ENCODE measurements around the gene APPL2. TPM values are rescaled to one million over a fixed set of nuclear protein-coding genes. Genes with fewer than 3 reads are reported as not detected.

APPL2 gene
- total and polyA plus RNA-seq, 2 of the 13 experiments (the other 11 are each of a cell fraction or from before 2014, with no cell fraction given): 9.9 to 11.1 TPM

- no peak overlapping the region for H3K9ac ChIP-seq (ENCODE audit: insufficient read depth, low read depth, low read length)
- H3K79me2 ChIP-seq (ENCODE audit: insufficient read depth, low read length): no peaks in the 10 kb centered on the region
- in situ Hi-C loops (cut with HindIII; ENCODE audit: extremely low pct_ligation_motif_present, low pct_unique_long_range_greater_than_20kb): no loop called here
- no peaks in the 10 kb centered on the region for H3K36me3 ChIP-seq (replicated peaks in 1 of 2; ENCODE audit: control insufficient read depth in 1 of 2, insufficient read depth in 2 of 2, low read length in 2 of 2)
- BruUV-seq (replicated peaks): no TSS peak
- no peak overlapping the region for H3K27ac ChIP-seq (ENCODE audit: extremely low read length, insufficient read depth, low read length)
- no peak for TF ChIP-seq GMEB2 (CRISPR knock-in tag; IDR thresholded peaks at IDR 0.05; ENCODE audit: low read depth)
- POLR2A ChIA-PET: no interaction called here
- ATAC-seq: no peak
- H2AFZ ChIP-seq (ENCODE audit: low read length): no peak overlapping the region
- no peaks in the 10 kb centered on the region for H4K20me1 ChIP-seq (ENCODE audit: insufficient read depth, low read length)
- H3K4me2 ChIP-seq (ENCODE audit: low read depth, low read length): no peak overlapping the region
- no peaks in the 10 kb centered on the region for H3K9me3 ChIP-seq (ENCODE audit: low read length)
- WGBS (ENCODE audit: low lambda C conversion rate): 38% methylated on average over 1 of the region's 1 CpG
- FAIRE-seq: no peak
- H3K27me3 ChIP-seq (ENCODE audit: control insufficient read depth in 1 of 2, insufficient read depth in 2 of 2, low read length in 2 of 2): no peaks in the 10 kb centered on the region
- no peaks in the 10 kb centered on the region for H3K4me1 ChIP-seq (ENCODE audit: insufficient read depth, low read length)
- no peak overlapping the region for H3K4me3 ChIP-seq (replicated peaks in 1 of 3; ENCODE audit: insufficient read depth in 1 of 3, low read depth in 2 of 3, low read length in 3 of 3)
- intact Hi-C loops (cut with micrococcal nuclease; ENCODE audit: unreplicated experiment): no loop called here
- CTCF ChIA-PET (ENCODE audit: low intra/inter-chr PET ratio, low total read pairs): no interaction called here
- DNase-seq (ENCODE audit: low spot score): no peak
Observed at GRCh38 chr12:105271364-105271763, 35.4 kb upstream of the APPL2 start.

- H3K27me3 ChIP-seq (ENCODE audit: control insufficient read depth in 1 of 2, insufficient read depth in 2 of 2, low read length in 2 of 2): no peaks in the 10 kb centered on the region
- ATAC-seq: no peak
- WGBS (ENCODE audit: low lambda C conversion rate): 8% methylated on average over 4 of the region's 4 CpGs
Observed at GRCh38 chr12:105270671-105271255, 34.8 kb upstream of the APPL2 start.

More at GRCh38 chr12:105270671-105271255, 34.8 kb upstream of the APPL2 start:
- H3K79me2 ChIP-seq (ENCODE audit: insufficient read depth, low read length): no peaks in the 10 kb centered on the region
- DNase-seq (ENCODE audit: low spot score) (no peak), FAIRE-seq (no peak)
- no peak overlapping the region for H2AFZ ChIP-seq (ENCODE audit: low read length)
- no peak for TF ChIP-seq ZNF18 (CRISPR knock-in tag; IDR thresholded peaks at IDR 0.05; ENCODE audit: insufficient replicate concordance)
- no peak for TF ChIP-seq ZBTB37 (CRISPR knock-in tag; IDR thresholded peaks at IDR 0.05)
- TF ChIP-seq ZFP82 (CRISPR knock-in tag; IDR thresholded peaks at IDR 0.05; ENCODE audit: borderline replicate concordance): no peak
- TF ChIP-seq RFX3 (CRISPR knock-in tag; IDR thresholded peaks at IDR 0.05): no peak
- no peak for TF ChIP-seq MAX (IDR thresholded peaks at IDR 0.05)
- TF ChIP-seq SMAD1 (CRISPR knock-in tag; IDR thresholded peaks at IDR 0.05; ENCODE audit: borderline replicate concordance, low read depth): no peak
- no peak overlapping the region for H3K9ac ChIP-seq (ENCODE audit: insufficient read depth, low read depth, low read length)
- no TSS peak for BruUV-seq (replicated peaks)
- CTCF ChIA-PET (ENCODE audit: low intra/inter-chr PET ratio, low total read pairs): no interaction called here
- no peaks in the 10 kb centered on the region for H3K9me3 ChIP-seq (ENCODE audit: low read length)
- no peak overlapping the region for H3K4me2 ChIP-seq (ENCODE audit: low read depth, low read length)
- POLR2A ChIA-PET: no interaction called here
- no peaks in the 10 kb centered on the region for H4K20me1 ChIP-seq (ENCODE audit: insufficient read depth, low read length)
- in situ Hi-C loops (cut with HindIII; ENCODE audit: extremely low pct_ligation_motif_present, low pct_unique_long_range_greater_than_20kb): no loop called here
- H3K36me3 ChIP-seq (replicated peaks in 1 of 2; ENCODE audit: control insufficient read depth in 1 of 2, insufficient read depth in 2 of 2, low read length in 2 of 2): no peaks in the 10 kb centered on the region
- intact Hi-C loops (cut with micrococcal nuclease; ENCODE audit: unreplicated experiment): no loop called here
- no peaks in the 10 kb centered on the region for H3K4me1 ChIP-seq (ENCODE audit: insufficient read depth, low read length)
- H3K27ac ChIP-seq (ENCODE audit: extremely low read length, insufficient read depth, low read length): no peak overlapping the region
- no peak overlapping the region for H3K4me3 ChIP-seq (replicated peaks in 1 of 3; ENCODE audit: insufficient read depth in 1 of 3, low read depth in 2 of 3, low read length in 3 of 3)
